ENCODE results near the gene PRR30.
A peak's percentile ranks its signal among the peaks of the same experiment; 100 is the strongest.
"Not testable (repeated sequence)": the region's sequence is repeated elsewhere in the genome, so short reads cannot be mapped to it uniquely, and the experiment has no call there.

Gene PRR30

GRCh38 chr2:27179344-27180000 is 40.3 kb upstream of the PRR30 start:
- intact Hi-C loops (cut with DNase I; ENCODE audit: low total_unique reads): no loop called here
- H3K4me3 ChIP-seq: no peak overlapping the region
- peaks cover 0 to 17% (median 0%) of the 10 kb centered on the region in 4 donors for H3K4me1 ChIP-seq
- peaks cover 0 to 10% of the 10 kb centered on the region in 2 donors for H3K27me3 ChIP-seq
- DNase-seq: no peak
- H3K36me3 ChIP-seq: no peaks in the 10 kb centered on the region
- no peak for TF ChIP-seq CTCF (IDR thresholded peaks at IDR 0.05)
- peak overlapping the region in 1 of 2 donors; percentile 27 for H3K27ac ChIP-seq
- no peaks in the 10 kb centered on the region for H3K9me3 ChIP-seq

DNA sequence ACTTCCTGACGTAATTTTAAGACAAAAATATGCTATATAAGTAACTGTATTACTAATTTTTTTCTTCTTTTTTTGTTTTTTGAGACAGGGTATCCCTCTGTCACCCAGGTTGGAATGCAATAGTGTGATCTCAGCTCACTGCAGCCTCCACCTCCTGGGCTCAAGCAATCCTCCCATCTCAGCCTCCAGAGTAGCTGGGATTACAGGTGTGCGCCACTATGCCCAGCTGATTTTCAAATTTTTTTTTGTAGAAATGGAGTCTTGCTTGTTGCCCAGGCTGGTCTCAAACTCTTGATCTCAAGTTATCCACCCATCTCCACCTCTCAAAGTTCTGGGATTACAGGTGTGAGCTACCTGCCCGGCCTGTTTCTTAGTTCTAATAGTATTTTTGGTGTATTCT is 39.3 kb upstream of the PRR30 start:
- Histone ChIP-seq H3K4me1 (peaks cover 0 to 12% (median 0%) of the 10 kb centered on the region in 4 donors), H3K9me3 (no peaks in the 10 kb centered on the region), H3K27me3 (peaks cover 0 to 10% of the 10 kb centered on the region in 2 donors), H3K27ac (no peak overlapping the region), H3K36me3 (no peaks in the 10 kb centered on the region), H3K4me3 (no peak overlapping the region)
- no peak for TF ChIP-seq CTCF (IDR thresholded peaks at IDR 0.05)
- intact Hi-C loops (cut with DNase I; ENCODE audit: low total_unique reads): no loop called here
- DNase-seq: no peak

- intact Hi-C loops (cut with DNase I; ENCODE audit: low total_unique reads): no loop called here
- Histone ChIP-seq H3K36me3 (no peaks in the 10 kb centered on the region), H3K27ac (no peak overlapping the region), H3K9me3 (no peaks in the 10 kb centered on the region), H3K4me1 (peaks cover 0 to 12% (median 0%) of the 10 kb centered on the region in 4 donors), H3K27me3 (peaks cover 0 to 17% of the 10 kb centered on the region in 2 donors), H3K4me3 (no peak overlapping the region)
- DNase-seq: no peak
- no peak for TF ChIP-seq CTCF (IDR thresholded peaks at IDR 0.05)
Observed at GRCh38 chr2:27177441-27178351, 38.5 kb upstream of the PRR30 start.

- H3K4me3 ChIP-seq; DNase-seq; H3K4me1 ChIP-seq; intact Hi-C loops (cut with DNase I; ENCODE audit: low total_unique reads); H3K9me3 ChIP-seq; H3K27ac ChIP-seq; H3K36me3 ChIP-seq: not testable (repeated sequence)
- peaks cover 0 to 17% of the 10 kb centered on the region in 2 donors for H3K27me3 ChIP-seq
Observed at GRCh38 chr2:27175781-27176180, 36.6 kb upstream of the PRR30 start.

DNA sequence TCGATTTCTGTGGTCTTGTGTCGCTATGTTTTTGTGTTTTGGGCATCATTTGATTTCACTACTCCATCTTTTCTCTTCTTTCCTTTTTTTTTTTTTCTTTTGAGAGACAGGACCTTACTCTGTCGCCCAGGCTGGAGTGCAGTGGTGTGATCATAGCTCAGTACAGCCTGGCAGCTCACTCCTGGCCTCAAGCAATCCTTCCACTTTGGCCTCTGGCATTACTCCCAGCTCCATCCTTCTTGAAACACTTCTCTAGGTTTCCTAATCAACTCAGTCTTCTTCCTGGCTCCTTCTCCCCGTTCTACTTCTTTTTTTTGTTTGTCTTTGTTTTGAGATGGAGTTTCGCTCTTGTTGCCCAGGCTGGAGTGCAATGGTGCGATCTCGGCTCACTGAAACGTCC is 36.1 kb upstream of the PRR30 start:
- Histone ChIP-seq H3K36me3 (no peaks in the 10 kb centered on the region), H3K27me3 (peaks cover 0 to 17% of the 10 kb centered on the region in 2 donors), H3K27ac (no peak overlapping the region), H3K4me3 (no peak overlapping the region), H3K4me1 (peaks cover 0 to 9% (median 0%) of the 10 kb centered on the region in 4 donors), H3K9me3 (no peaks in the 10 kb centered on the region)
- no peak for TF ChIP-seq CTCF (IDR thresholded peaks at IDR 0.05)
- intact Hi-C loops (cut with DNase I; ENCODE audit: low total_unique reads): no loop called here
- peak; percentile 67 to 74 for DNase-seq

GRCh38 chr2:27174638-27175037 is 35.4 kb upstream of the PRR30 start:
- Histone ChIP-seq H3K9me3 (no peaks in the 10 kb centered on the region), H3K36me3 (no peaks in the 10 kb centered on the region), H3K4me1 (peaks cover 0 to 7% (median 2%) of the 10 kb centered on the region in 4 donors), H3K27me3 (peaks cover 0 to 17% of the 10 kb centered on the region in 2 donors), H3K27ac (no peak overlapping the region), H3K4me3 (no peak overlapping the region)
- no peak for DNase-seq
- intact Hi-C loops (cut with DNase I; ENCODE audit: low total_unique reads): no loop called here
- TF ChIP-seq CTCF (IDR thresholded peaks at IDR 0.05): no peak

Measured in tibial artery (tissue), 4 donors.